Right lobe of liver (tissue), 4 donors: Measurements from ENCODE around the gene PJA2.

Experiments
- POLR2A ChIP-seq: fragments of 450-650 bp; IDR thresholded peaks from one replicate; pipeline ENCODE4 v1.6.1; 2017; ENCODE audit warnings: antibody characterized with exemption, mild to moderate bottlenecking
- TF ChIP-seq, protein P1 (sequence below), 4 donors: fragments of 200-600 bp in 3 of 4; fragments of 450-650 bp in 1 of 4; IDR thresholded peaks; one replicate each; pipeline versions ENCODE4 v1.5.1 to v1.8.0; 2016 to 2022; ENCODE audit warnings: antibody characterized with exemption in 4 of 4, mild to moderate bottlenecking in 2 of 4
- donor health status: DM: no; HTN: no; CAD: no.
- donor health status: DM: no; HTN: no; CAD: no.
- donor health status: DM: no; HTN: yes; CAD: no.

DNA sequence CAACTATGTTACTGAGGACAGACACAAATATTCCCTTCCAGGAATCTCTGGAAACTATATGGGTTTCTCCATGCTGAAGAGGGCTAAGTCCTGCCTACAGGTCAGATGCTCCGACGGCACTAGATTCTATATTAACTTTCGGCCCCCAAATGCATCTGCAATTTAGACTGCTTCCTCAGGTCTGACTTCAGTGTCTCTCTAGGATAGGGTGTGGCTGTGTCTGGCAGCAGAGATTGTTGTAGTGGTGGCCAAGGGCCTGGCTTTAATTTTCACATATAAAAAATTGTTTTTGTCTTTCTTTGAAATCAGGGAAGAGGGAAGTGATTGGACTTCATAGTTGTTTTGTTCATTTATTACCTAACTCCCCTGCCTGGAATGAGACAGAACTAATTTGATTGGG lies 101.8 kb downstream of the PJA2 start:
- TF ChIP-seq, protein P1, sequence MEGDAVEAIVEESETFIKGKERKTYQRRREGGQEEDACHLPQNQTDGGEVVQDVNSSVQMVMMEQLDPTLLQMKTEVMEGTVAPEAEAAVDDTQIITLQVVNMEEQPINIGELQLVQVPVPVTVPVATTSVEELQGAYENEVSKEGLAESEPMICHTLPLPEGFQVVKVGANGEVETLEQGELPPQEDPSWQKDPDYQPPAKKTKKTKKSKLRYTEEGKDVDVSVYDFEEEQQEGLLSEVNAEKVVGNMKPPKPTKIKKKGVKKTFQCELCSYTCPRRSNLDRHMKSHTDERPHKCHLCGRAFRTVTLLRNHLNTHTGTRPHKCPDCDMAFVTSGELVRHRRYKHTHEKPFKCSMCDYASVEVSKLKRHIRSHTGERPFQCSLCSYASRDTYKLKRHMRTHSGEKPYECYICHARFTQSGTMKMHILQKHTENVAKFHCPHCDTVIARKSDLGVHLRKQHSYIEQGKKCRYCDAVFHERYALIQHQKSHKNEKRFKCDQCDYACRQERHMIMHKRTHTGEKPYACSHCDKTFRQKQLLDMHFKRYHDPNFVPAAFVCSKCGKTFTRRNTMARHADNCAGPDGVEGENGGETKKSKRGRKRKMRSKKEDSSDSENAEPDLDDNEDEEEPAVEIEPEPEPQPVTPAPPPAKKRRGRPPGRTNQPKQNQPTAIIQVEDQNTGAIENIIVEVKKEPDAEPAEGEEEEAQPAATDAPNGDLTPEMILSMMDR (IDR thresholded peaks at IDR 0.05) = no peak
- no peak for TF ChIP-seq POLR2A
